Glomerular visceral epithelial cell (primary cell): Measurements from ENCODE around the gene SLC13A4.
"Not testable (repeated sequence)": the region's sequence is repeated elsewhere in the genome, so short reads cannot be mapped to it uniquely, and the experiment has no call there.

Experiments used
- DNase-seq: peaks from one replicate; pipeline ENCODE4 v3.0.0-alpha.2; 2016; ENCODE audit errors: extremely low spot score

SLC13A4 gene, protein sequence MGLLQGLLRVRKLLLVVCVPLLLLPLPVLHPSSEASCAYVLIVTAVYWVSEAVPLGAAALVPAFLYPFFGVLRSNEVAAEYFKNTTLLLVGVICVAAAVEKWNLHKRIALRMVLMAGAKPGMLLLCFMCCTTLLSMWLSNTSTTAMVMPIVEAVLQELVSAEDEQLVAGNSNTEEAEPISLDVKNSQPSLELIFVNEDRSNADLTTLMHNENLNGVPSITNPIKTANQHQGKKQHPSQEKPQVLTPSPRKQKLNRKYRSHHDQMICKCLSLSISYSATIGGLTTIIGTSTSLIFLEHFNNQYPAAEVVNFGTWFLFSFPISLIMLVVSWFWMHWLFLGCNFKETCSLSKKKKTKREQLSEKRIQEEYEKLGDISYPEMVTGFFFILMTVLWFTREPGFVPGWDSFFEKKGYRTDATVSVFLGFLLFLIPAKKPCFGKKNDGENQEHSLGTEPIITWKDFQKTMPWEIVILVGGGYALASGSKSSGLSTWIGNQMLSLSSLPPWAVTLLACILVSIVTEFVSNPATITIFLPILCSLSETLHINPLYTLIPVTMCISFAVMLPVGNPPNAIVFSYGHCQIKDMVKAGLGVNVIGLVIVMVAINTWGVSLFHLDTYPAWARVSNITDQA

DNA sequence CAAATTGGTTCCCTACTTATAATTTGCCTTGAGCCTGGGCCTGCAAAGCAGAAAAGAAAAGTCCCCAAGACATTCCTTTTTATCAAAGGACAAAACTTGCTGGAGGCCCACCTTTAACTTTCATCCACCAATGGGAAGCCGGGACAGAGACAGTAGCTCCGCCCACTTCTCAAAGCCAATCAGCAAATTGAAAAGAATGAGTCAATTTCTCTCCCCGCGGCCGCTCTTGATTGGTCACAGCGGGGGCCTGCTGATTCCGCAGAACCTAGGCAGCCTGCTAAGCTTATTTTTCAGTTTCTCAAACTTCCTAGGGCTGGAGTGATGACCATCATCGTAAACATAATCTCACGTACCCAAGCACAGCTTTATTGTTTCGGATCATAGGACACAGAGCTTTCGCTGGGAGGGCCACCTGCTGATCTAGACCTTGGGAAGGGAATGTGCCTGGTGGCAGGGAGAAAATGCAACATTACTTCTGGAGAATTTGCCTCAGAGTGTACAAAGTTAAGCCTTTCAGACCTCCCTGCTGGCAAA is at the start of gene SLC13A4:
TSS of gene SLC13A4 (minus strand) at position 51 of the 534 bp plus-strand sequence. CDS start 690 bp downstream, outside the sequence.
- no peak for DNase-seq

DNA sequence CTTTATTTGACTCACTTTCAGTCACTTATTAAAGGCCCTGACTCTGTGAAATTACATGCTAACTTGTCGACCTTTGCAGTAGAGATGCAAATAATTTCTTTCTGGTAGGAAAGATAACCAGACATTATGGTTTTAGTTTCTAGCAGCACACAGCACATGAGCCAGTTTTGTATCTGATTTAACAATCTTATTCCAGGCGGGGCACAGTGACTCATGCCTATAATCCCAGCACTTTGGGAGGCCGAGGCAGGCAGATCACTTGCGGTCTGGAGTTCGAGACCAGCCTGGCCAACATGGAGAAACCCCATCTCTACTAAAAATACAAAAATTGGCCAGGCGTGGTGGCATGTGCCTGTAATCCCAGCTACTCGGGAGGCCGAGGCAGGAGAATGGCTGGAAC is 47.9 kb upstream of the SLC13A4 start:
- DNase-seq, result not testable (repeated sequence)

DNA sequence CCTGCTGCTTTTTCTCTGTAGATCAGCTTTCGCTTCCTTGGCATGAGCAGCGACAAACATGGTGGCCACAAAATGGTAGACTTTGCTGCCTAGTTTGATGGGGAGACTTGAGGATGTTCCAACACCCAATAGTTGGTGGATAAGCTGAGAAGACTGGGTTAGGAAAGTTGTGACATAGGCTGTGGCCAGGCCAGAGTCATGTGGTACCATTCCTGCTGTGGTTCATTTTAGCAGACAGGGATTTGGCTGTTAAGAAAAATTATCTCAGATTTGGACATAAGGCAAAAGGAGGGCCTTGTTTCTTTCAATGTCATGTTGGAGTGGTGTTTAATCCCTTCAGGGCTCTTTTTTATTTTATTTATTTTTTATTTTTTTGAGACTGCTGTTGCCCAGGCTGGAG is 47.2 kb upstream of the SLC13A4 start:
- DNase-seq, result no peak

DNA sequence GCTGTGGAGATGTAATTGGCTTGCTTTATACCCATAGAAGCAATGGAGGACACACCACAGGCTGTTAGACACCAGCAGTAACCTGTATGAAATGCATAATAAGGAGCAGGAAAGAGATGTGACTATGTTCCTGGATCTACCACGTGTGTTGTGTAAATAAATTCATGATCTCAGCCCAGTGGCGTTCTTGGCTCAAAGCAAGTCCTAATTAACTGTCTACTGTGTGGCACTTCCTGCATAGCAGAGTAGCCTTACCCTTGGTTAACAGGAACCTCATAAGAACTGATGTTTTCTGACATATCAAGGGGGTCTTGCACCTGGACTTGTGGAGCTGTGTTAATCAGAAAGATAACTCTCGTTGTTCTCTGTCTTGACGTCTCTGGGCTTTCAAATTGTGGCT is 46.3 kb upstream of the SLC13A4 start:
- no peak for DNase-seq

DNA sequence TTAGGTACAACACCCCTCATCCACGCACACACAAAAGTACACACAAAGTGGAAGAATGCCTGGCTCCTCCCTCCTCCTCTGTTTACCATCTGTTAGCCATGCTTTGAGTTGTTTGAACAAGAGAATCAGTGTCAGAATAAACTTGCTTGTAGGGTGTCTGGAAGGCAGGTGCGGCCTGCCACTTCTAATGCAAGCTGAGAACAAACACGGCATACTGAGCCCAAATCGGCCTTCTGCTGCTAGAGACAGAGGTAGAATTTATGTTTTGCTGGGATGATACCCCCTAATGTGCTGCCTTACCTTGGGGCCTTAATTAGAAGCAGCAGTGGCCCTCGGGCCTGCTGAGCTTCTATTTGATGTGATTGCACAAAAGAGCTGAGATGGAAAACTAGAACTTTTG is 45.5 kb upstream of the SLC13A4 start:
- DNase-seq, result no peak

DNA sequence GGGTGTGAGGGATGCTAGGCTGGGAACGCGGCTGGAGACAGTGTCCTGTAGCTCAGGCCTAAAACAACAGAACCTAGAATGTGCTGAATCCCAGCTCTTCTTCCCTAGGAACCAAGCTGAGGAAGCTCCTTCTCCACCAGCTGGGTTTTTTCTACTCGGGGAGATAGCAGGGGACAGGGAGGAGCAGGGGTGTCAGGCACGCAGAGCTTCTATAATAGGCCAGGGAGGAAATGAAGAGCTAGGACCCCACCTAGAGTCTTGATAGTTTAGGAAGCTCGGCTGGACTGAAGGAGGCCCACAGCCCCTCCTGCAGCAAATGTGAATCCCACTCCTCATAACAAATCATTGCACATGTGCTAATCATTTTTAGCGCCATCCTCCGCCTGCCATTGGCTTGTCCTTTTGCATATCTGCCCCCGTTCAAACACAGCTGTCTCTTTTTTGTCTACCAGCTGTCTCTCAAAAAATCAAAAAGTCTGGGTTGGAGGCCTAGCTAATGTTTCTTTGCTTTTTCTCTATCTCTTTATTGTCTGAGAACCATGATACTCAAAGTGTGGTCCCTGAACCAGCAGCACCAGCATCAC is 44.7 kb upstream of the SLC13A4 start:
- DNase-seq, result no peak

DNA sequence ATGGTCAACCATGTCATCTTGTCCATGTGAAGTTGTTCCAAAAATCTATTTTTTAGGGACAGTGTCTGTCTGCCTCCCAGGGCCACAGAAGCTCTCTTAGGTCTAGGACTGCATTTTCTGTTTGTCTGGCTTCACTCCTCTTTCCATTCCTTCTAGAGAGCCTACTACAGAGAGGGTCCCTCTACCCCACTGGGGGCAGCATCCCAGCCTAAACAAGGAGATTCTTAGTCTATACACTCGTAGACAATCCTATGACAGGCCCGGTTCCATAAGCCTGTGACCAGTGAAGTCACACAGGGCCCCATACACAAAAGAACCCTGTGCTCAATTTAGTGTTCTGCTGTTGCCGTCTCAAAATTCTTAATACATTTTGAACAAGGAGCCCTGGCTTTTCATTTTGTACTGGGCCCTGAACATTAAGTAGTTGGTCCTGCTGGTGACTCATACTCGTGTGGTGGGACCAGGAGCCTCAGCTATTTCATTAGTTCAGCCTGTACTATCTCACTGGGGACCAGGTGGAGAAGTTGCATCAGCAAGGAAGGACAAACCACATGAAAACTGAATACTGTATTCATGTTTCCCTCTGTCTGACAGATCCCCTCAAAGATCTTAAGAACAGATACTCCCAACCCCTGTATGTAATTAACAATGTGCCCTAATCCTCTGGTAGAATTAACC is 44.1 kb upstream of the SLC13A4 start:
- peak; percentile 55 for DNase-seq

DNA sequence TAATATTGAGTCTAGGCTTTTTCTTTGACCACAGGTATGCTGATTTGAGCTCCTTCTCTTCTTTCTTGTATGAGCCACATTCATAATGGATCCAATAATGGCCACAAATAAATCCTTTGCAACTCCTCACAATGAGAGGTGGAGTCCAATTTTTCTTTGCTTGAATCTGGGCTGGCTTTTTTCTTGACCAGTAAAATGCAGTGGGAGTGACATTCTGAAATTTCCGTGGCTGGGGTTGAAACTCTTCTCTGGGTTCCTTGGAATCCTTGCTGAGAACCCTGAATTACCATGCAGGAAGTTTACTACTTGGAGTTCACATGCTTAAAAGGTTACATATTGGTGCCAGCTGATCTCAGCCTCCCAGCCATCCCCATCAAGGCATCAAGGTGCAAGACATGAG is 43.1 kb upstream of the SLC13A4 start:
- no peak for DNase-seq

DNA sequence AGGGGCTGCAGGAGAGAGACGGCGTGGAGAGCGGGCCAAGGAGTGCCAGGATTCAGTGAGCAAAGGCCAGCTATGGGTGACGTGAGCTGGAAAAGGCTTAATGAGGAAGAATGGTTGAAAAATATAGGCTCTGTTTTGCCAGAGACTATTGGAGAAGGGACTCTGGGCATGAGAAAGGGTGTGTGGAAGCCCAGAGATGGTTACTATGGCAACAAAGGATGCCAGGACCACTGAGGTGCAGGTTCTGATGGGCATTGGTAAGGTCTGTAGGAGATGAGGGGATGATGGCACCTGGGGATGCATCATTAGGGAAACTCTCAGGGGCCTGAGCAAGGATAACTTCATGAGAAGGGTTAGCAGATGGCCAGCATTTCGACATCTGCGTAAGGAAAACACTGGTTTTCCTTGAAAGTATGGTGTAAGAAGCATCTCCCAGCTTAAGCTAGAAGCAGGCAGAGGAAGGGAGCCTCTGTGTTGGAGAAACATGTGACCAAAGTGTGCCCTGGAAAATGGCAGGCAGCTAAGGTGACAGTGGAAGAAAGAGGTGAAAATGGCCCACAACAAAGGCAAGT is 42.2 kb upstream of the SLC13A4 start:
- DNase-seq, result no peak

DNA sequence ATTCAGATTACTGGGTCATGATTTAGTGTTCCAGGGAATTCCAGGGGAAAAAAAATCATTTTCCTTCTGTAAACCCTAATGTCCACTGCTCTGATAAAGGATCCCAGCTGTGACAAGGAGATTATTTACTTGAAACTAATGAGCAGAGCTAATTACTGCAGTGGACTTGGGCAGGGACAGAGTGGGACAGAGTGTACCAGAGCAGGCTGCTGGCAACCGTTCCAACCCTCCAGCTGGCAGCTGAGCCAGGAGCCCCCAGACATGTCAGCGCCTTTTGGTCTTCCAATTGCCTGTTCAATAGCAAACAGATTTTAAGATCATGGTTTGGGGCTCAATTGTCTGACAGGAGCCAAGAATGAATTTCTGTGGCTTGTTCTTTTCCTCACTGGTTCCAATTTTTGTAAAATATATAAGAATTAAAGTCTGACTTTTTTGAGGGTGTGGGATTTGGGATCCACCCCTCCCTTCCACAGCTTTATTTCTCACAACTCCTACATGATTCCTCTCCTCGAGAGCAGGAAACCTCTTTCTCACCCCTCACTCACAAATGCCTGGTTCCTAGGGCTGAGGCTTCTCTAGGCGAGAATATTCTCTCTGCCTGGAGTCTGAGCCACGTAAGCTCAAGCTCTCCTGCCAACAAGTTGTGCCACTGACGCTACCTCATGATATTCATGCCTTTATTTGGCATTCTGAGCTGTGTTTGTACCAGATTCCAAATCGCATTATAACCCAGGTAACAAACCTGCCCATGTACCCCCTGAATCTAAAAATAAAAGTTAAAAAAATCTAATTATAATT is 41.2 kb upstream of the SLC13A4 start:
- DNase-seq, result no peak

DNA sequence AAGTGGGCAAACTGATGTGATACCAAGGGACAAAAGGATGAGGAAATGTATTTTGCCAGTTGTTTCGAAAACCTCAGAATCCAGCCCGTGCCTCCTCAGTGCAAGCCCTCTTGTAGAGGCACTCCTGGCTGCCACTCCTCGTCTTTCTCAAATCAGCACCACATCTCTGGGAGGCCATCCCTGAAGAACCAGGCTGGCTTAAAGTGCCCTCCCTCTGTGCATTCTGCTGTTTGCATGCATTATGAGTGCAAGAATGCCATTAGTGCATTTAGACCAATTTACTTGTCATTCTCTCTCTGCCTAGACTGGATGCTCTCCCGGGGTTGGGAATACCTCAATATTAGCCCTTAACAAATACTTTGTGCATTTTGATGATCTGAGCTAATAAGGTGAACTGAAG is 40.5 kb upstream of the SLC13A4 start:
- DNase-seq, result no peak

DNA sequence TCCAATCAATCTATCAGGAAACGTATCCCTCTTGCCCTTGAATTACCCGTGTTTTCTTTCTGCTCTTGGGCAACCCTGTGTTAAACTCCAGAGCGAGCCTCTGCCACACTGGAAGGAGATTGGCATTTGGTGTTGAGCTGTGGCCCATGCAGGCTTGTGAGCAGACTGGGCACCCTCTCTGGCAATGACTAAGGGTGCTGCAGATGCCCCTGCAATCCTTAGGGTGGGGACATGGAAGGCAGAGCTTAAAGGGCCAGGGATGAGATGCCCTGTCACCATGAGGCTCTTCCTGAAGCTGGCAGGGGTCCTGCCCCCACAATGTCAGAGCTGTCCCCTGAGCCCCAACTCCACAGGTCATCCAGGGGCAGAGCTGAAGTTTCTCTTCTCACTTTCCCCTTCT is 40.1 kb upstream of the SLC13A4 start:
- DNase-seq, result no peak

DNA sequence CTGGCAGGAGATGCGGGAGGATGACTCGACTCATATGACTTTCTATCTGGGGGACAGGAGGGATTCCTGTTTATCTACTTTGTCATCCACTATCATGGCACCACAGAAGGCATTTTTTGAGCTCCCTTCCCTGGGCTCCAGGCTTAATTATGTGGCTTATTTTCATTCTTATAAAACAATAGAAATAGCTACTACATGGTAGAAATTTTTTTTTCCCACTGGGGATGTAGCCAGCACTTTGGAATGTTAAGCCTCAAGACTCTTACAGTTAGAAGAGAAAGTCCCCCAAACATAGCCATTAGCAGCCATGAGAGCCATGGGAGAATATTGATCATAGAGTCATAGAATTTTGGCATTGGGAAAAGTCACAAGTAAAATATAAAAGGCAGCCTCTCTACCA is 35.3 kb upstream of the SLC13A4 start:
- no peak for DNase-seq

DNA sequence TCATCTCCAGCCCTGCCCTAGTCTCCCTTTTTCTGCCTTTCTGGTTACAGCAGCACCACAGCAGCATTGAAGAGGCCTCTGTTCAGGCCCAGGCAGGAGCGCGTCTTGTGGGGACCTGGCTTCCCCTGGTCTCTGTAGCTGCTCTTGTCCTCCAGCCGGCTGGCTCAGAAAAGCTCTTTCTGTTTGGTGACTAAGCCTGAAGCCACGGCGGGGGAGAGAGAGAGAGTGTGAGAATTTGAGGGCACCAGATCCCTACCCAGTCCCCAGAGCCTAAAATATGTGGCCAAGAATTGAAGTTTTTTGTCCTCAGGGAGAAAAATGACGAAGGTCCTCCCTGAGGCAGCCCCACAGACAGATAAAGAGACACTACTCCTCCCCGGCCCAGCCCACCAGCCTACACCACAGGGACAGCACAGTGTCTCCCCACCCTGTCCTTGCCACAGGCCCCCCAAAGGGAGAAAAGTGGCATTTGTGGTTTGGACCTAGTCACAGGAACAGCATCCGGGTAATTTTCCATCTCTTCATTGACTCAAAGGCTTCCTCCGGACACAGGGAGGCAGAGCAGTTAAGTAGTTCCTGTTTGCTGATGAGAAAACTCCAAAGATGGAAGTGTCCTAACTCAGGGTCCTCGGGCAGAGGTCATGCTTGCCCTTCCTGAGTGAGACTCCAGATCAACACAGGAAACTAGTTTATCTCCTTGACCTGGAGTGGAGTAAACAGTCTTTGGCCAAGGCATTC is 33.9 kb upstream of the SLC13A4 start:
- peak; percentile 16 for DNase-seq

DNA sequence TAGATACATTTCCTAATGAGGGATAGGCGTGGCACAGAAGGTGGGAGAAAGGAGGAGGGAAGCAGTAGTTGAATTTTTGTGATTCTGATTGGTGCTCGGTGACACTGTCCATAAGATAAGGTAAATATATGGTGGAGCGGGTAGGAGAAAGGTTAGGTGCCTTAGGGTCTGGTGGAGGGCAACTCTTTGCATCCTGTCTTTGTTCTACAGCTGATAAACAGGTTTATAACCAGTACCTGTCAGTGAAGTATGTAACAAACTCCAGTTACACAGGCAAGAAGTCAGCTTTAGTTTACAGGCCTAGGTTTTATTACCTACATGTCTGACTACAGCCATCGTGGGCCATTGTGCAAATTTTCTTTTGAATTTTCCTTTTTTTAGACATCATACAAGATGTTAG is 31.5 kb upstream of the SLC13A4 start:
- no peak for DNase-seq

DNA sequence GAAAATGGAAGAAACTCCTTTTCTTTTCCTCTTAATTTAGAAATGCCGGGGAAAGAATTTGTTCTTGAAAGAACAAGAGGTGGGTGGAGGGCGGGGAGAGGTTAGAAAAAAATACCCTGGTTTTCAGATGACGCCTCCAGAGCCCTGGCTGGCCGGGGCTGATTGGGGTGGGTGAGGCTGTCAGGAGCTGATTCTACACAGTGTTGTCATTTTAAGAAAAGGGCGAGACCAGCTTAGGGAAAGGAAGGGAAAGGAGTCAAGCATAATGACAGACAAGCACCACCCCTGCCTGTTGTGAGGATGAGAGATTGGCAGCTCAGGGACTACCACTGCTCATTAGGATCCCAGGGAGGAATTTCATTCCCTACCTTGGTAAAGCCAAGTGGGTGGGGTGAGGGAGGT is 30.5 kb upstream of the SLC13A4 start:
- no peak for DNase-seq

DNA sequence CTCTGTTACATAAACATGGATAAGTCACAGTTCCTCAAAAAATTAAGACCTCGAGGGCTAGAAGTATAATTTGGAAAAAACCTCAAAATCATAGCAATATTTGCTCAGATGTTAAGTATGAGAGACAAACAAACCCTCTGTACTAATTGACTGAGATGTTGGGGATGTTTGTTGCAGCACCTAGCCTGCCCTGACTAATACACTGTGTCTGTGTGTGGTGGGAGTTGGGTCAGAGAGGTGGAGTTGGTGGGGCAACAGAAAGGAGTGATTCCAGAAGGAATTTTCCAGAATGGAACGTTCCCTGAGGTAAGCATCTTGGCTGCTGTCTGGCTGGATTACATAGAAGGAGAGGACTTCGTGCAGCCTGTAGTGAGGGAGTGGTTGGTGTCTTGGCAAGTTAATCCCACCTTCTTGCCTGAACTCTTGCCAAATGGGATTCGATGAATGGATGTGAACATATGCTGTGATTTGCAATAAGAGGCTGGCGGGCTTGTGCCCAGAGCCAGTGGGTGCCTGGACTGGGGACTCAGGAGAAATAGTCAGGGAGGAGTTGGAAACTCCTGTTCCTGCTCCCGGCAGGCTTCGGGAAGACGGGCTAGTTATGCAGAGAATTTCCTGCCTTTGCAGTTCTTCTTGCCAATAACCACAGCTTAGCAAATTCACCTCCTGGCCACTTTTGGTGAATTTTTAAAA is 29.9 kb upstream of the SLC13A4 start:
- DNase-seq, result no peak

DNA sequence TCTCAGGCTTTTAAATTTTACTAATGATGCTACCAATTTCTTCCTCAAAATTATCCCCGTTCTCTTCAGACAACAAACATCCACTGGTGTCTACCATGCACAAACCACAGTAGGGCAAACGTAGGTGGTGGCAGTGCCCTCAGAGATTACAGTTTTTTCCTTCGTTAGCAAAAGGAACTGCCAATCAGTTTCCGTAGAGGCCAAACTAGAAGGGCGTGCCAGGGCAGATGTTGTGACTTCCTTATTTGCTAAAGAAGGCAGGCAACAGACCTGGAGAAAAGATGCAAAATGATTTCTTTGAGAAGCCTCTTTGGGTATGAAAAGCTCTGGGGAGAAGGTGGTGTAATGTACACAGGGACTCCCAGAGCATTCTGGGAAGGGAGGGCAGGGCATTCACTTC is 28.2 kb upstream of the SLC13A4 start:
- DNase-seq, result no peak

DNA sequence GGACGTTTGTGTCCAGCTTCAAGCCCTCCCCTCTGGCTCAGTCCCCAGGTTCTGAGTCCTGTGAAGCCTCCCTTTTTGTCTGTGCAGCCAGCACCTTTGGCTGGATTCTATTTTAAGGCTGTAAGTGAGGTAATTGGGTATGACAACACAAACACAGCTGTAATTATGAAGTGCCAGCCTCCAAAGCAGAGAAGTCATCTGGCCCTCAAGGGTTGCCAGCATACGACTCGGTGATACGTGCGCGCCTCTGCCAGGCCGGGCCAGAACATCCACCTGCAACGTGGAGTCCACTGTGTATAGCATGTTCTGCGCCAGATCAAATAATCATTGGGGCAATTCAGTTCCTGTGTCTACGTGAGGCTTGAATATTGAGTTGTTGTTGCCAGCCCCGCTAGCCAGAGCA is 27.4 kb upstream of the SLC13A4 start:
- no peak for DNase-seq
